Lung (tissue), 12 donors: ENCODE data around the gene SNHG17. TPM values are rescaled to one million over a fixed set of nuclear protein-coding genes. Genes with fewer than 3 reads are reported as not detected.

Experiments
- ATAC-seq: fragments of 200-7000 bp; cut with Tn5 transposase; one replicate; pipeline ENCODE4 v1.9.1; 2020; ENCODE audit warnings: moderate number of reproducible peaks; ENCODE audit not compliant: insufficient read depth, low FRiP score
- DNase-seq, 3 donors: peaks; one replicate each; pipeline ENCODE4 v3.0.0-alpha.2; 2013 to 2017
- H3K27ac ChIP-seq, 2 donors: one replicate each; pipeline ENCODE4 v1.5.1; 2013; ENCODE audit warnings: mild to moderate bottlenecking in 2 of 2, moderate library complexity in 2 of 2, control low read depth in 1 of 2, inconsistent platforms in 1 of 2, low read depth in 1 of 2, low read length in 1 of 2
- H3K27me3 ChIP-seq, 3 donors: one replicate each; pipeline ENCODE4 v1.5.1; 2013; ENCODE audit warnings: low read length in 2 of 3; ENCODE audit not compliant: control insufficient read depth in 3 of 3, insufficient read depth in 3 of 3
- H3K36me3 ChIP-seq, 4 donors: one replicate each; pipeline ENCODE4 v1.5.1; 2013; ENCODE audit warnings: low read length in 4 of 4, mild to moderate bottlenecking in 1 of 4, moderate library complexity in 1 of 4; ENCODE audit not compliant: control insufficient read depth in 4 of 4, insufficient read depth in 4 of 4
- H3K4me1 ChIP-seq, 5 donors: one replicate each; pipeline ENCODE4 v1.5.1; 2013; ENCODE audit warnings: low read length in 5 of 5, mild to moderate bottlenecking in 2 of 5, moderate library complexity in 1 of 5; ENCODE audit not compliant: control insufficient read depth in 5 of 5, insufficient read depth in 5 of 5
- H3K4me3 ChIP-seq: one replicate; pipeline ENCODE4 v1.5.1; 2013; ENCODE audit warnings: mild to moderate bottlenecking, control low read depth, moderate library complexity
- H3K9ac ChIP-seq, 2 donors: one replicate each; pipeline ENCODE4 v1.5.1; 2013; ENCODE audit warnings: low read length in 2 of 2, control low read depth in 1 of 2; ENCODE audit not compliant: insufficient read depth in 1 of 2
- H3K9me3 ChIP-seq, 4 donors: one replicate each; pipeline ENCODE4 v1.5.1; 2013; ENCODE audit warnings: low read length in 3 of 4, mild to moderate bottlenecking in 1 of 4, moderate library complexity in 1 of 4; ENCODE audit not compliant: control insufficient read depth in 4 of 4, insufficient read depth in 3 of 4
- WGBS, 2 donors: extraction: QIAGEN DNeasy Blood & Tissue Kit; methylation state at CpG; one replicate each; pipeline ENCODE4 v1.1.7; 2013; 5-methylcytosine and 5-hydroxymethylcytosine counted together
- polyA plus RNA-seq, 2 donors: library from polyadenylated mRNA; stranded (reverse); fragments of 200-250 nt; gene quantifications; one replicate each; pipeline ENCODE4 v1.2.1, GENCODE V29; 2013
- total RNA-seq, 2 donors: library from RNA; depleted of rRNA in 1 of 2; stranded (reverse); fragments of >200 nt in 1 of 2; gene quantifications; one replicate each; pipeline ENCODE4 v1.2.1, GENCODE V29; 2014 to 2021
- TF ChIP-seq, protein P1 (sequence below): IDR thresholded peaks from 2 replicates; pipeline ENCODE4 v1.5.1; 2012; ENCODE audit warnings: mild to moderate bottlenecking; ENCODE audit errors: control extremely low read depth, extremely low read depth
- donor health status: control.
- donor health status: control.
- donor health status: Bipolar disorder and iron deficiency.
- donor health status: healthy.
- donor health status: DM: yes; HTN: yes; CAD: no.

SNHG17 gene
- total and polyA plus RNA-seq, 4 donors = 11.9 to 52.4 (median 34.0) TPM

- Histone ChIP-seq H3K4me1 (peaks cover 0 to 4% (median 0%) of the 10 kb centered on the region in 5 donors), H3K27me3 (no peaks in the 10 kb centered on the region), H3K36me3 (peaks cover 0 to 11% (median 7%) of the 10 kb centered on the region in 4 donors), H3K4me3 (no peak overlapping the region), H3K9me3 (no peaks in the 10 kb centered on the region), H3K27ac (peak overlapping the region in 1 of 2 donors; percentile 59), H3K9ac (no peak overlapping the region)
- no peak for ATAC-seq
- 91 to 95% methylated on average over 2 of the region's 2 CpGs for WGBS, 2 donors
- DNase-seq = no peak
- TF ChIP-seq, protein P1, sequence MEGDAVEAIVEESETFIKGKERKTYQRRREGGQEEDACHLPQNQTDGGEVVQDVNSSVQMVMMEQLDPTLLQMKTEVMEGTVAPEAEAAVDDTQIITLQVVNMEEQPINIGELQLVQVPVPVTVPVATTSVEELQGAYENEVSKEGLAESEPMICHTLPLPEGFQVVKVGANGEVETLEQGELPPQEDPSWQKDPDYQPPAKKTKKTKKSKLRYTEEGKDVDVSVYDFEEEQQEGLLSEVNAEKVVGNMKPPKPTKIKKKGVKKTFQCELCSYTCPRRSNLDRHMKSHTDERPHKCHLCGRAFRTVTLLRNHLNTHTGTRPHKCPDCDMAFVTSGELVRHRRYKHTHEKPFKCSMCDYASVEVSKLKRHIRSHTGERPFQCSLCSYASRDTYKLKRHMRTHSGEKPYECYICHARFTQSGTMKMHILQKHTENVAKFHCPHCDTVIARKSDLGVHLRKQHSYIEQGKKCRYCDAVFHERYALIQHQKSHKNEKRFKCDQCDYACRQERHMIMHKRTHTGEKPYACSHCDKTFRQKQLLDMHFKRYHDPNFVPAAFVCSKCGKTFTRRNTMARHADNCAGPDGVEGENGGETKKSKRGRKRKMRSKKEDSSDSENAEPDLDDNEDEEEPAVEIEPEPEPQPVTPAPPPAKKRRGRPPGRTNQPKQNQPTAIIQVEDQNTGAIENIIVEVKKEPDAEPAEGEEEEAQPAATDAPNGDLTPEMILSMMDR = no peak
These were observed 18.8 kb upstream of the SNHG17 start for GRCh38 chr20:38453941-38454340.

DNA sequence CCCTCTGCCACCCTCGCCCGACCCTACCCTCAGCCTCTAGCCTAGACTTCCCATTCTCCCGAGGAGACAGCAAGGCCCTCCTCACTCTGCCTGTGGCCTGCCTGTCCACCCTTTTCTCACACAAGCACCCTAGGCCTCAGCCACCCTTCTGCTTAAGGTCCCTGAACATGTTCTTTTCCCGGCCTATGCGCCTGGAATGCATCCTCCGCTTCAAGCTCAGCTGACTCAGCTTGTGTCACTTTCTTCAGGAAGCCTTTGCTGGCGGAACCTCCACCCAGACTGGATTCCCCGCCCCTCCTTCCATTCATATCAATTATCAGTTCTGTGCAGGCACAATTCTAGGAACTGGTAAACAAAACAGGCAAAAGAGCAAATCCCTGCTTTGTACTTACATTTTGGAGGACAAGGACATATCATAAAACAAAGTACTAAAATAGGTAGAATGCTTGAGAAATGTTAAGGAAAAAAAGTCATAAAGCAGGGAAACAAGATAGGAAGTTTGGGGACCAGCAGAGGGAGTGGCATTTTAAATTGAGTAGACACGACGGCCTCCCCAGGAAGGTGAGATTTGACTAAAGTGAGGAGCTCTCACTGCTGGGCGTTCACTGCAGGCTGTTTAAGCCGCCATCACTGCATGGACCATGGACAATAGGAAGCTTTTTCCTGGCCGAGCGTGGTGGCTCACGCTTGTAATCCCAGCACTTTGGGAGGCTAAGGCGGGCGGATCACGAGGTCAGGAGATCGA is 17.9 kb upstream of the SNHG17 start:
- peak in 1 of 3 donors; percentile 17 for DNase-seq
- H3K4me3 ChIP-seq = no peak overlapping the region

GRCh38 chr20:38450412-38450975 is 15.4 kb upstream of the SNHG17 start:
- Histone ChIP-seq H3K9ac (no peak overlapping the region), H3K36me3 (peaks cover 0 to 14% (median 11%) of the 10 kb centered on the region in 4 donors), H3K4me1 (peaks cover 0 to 13% (median 3%) of the 10 kb centered on the region in 5 donors), H3K9me3 (no peaks in the 10 kb centered on the region), H3K27me3 (no peaks in the 10 kb centered on the region), H3K4me3 (no peak overlapping the region), H3K27ac (no peak overlapping the region)
- TF ChIP-seq, protein P1 = no peak
- 88 to 91% methylated on average over 7 of the region's 7 CpGs for WGBS, 2 donors
- DNase-seq (no peak), ATAC-seq (no peak)

More for the DNA sequence above, 17.9 kb upstream of the SNHG17 start:
- H3K36me3 ChIP-seq = peaks cover 0 to 13% (median 11%) of the 10 kb centered on the region in 4 donors
- 75 to 84% methylated on average over 16 to 18 of the region's 19 CpGs for WGBS, 2 donors
- ATAC-seq = no peak
- TF ChIP-seq, protein P1 = no peak
- peaks cover 0 to 6% (median 0%) of the 10 kb centered on the region in 5 donors for H3K4me1 ChIP-seq
- no peaks in the 10 kb centered on the region for H3K9me3 ChIP-seq
- no peak overlapping the region for H3K9ac ChIP-seq
- peak overlapping the region; percentile 22 to 54 for H3K27ac ChIP-seq
- no peaks in the 10 kb centered on the region for H3K27me3 ChIP-seq
